Astrocyte (in vitro differentiated cells and primary cell): Measurements from ENCODE around the gene HMCN1. TPM values are rescaled to one million over a fixed set of nuclear protein-coding genes. Genes with fewer than 3 reads are reported as not detected.

ENCODE experiments used
- DNase-seq: peaks from one replicate; pipeline ENCODE4 v3.0.0-alpha.2; 2010; ENCODE audit warnings: low read depth
- FAIRE-seq: peaks from 2 replicates; lab custom pipeline; 2011; peaks lifted over from hg19 to GRCh38; lab: Jason Lieb, UNC
- H2AFZ ChIP-seq: 2 replicates; pipeline ENCODE4 v1.6.0; 2012; ENCODE audit warnings: low read depth, low read length, inconsistent platforms
- H3K27ac ChIP-seq: 2 replicates; pipeline ENCODE4 v1.5.1; 2011; ENCODE audit warnings: low read depth, low read length, inconsistent platforms
- H3K27me3 ChIP-seq: 2 replicates; pipeline ENCODE4 v1.6.0; 2011; ENCODE audit warnings: low read length, inconsistent platforms; ENCODE audit not compliant: insufficient read depth
- H3K36me3 ChIP-seq: 2 replicates; pipeline ENCODE4 v1.5.1; 2011; ENCODE audit warnings: low read length, inconsistent platforms; ENCODE audit not compliant: insufficient read depth
- H3K4me1 ChIP-seq: 2 replicates; pipeline ENCODE4 v1.5.1; 2011; ENCODE audit warnings: low read length, inconsistent platforms; ENCODE audit not compliant: insufficient read depth
- H3K4me2 ChIP-seq: 2 replicates; pipeline ENCODE4 v1.6.0; 2012; ENCODE audit warnings: low read length, inconsistent platforms
- H3K4me3 ChIP-seq: 2 replicates; pipeline ENCODE4 v1.5.1; 2011; ENCODE audit warnings: low read depth, mild to moderate bottlenecking, low read length, inconsistent platforms; ENCODE audit not compliant: insufficient read depth
- H3K79me2 ChIP-seq: 2 replicates; pipeline ENCODE4 v1.6.0; 2012; ENCODE audit warnings: mild to moderate bottlenecking, low read length, inconsistent platforms; ENCODE audit not compliant: insufficient read depth
- H3K9ac ChIP-seq: 2 replicates; pipeline ENCODE4 v1.6.0; 2012; ENCODE audit warnings: mild to moderate bottlenecking, low read length, inconsistent platforms
- H3K9me3 ChIP-seq: 2 replicates; pipeline ENCODE4 v1.5.1; 2012; ENCODE audit warnings: low read depth, mild to moderate bottlenecking, low read length, inconsistent platforms; ENCODE audit not compliant: insufficient read depth
- H4K20me1 ChIP-seq: 2 replicates; pipeline ENCODE4 v1.6.0; 2012; ENCODE audit warnings: low read length, inconsistent platforms; ENCODE audit not compliant: insufficient read depth
- H3K27ac Mint-ChIP-seq: one replicate; pipeline ENCODE4 v1.8.0; 2021; ENCODE audit warnings: mild to moderate bottlenecking, mixed read lengths; ENCODE audit not compliant: unreplicated experiment
- H3K27me3 Mint-ChIP-seq: one replicate; pipeline ENCODE4 v1.8.0; 2021; ENCODE audit warnings: low read depth, mixed read lengths; ENCODE audit not compliant: unreplicated experiment
- H3K36me3 Mint-ChIP-seq: one replicate; pipeline ENCODE4 v1.8.0; 2021; ENCODE audit warnings: low read depth, mixed read lengths; ENCODE audit not compliant: unreplicated experiment
- H3K4me1 Mint-ChIP-seq: one replicate; pipeline ENCODE4 v1.8.0; 2021; ENCODE audit warnings: low read depth, mixed read lengths; ENCODE audit not compliant: unreplicated experiment
- H3K4me3 Mint-ChIP-seq: one replicate; pipeline ENCODE4 v1.8.0; 2021; ENCODE audit warnings: mild to moderate bottlenecking, moderate library complexity, mixed read lengths; ENCODE audit not compliant: unreplicated experiment
- H3K9me3 Mint-ChIP-seq: one replicate; pipeline ENCODE4 v1.8.0; 2021; ENCODE audit warnings: mild to moderate bottlenecking, mixed read lengths; ENCODE audit not compliant: unreplicated experiment
- CTCF ChIP-seq: IDR thresholded peaks from 2 replicates; pipeline ENCODE4 v1.5.1; 2011; ENCODE audit warnings: low read depth, mild to moderate bottlenecking, inconsistent platforms, low read length, moderate library complexity; ENCODE audit not compliant: insufficient read depth
- EZH2 ChIP-seq: IDR thresholded peaks from 2 replicates; pipeline ENCODE4 v1.6.1; 2012; ENCODE audit warnings: mild to moderate bottlenecking, low read length, inconsistent platforms; ENCODE audit not compliant: insufficient read depth
- total RNA-seq: library from RNA; stranded (reverse); gene quantifications from 2 replicates; pipeline ENCODE4 v1.2.1, GENCODE V29; 2021

The HMCN1 gene
- total RNA-seq, 1 donor from 2014 or later: 19.7 TPM

DNA sequence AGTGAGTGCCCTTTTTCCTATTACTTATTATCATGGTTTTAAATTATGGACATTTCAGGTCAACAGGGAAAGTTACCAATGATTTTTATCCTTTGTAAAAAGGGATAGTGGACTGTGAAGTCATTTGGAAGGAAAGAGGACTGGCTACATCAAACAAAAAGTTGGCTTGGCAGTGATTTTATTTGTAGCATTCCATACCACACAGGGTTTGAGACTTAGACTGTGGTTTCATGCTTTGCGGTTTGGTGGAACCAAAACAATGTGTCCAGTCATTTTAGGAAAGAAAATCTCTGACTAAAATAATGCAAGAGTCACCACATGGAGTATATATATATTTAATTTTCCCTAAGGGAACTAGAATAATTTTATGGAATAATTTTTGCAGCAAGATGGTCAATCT lies 239.5 kb downstream of the HMCN1 start:
- H2AFZ ChIP-seq: no peak overlapping the region
- H3K36me3 Mint-ChIP-seq: no peaks in the 10 kb centered on the region
- FAIRE-seq: peak; percentile 86
- H3K9me3 ChIP-seq: no peaks in the 10 kb centered on the region
- H3K27ac ChIP-seq: peak overlapping the region; percentile 74
- no peaks in the 10 kb centered on the region for H3K79me2 ChIP-seq
- H3K4me3 Mint-ChIP-seq: no peak overlapping the region
- peaks cover 47% of the 10 kb centered on the region for H3K4me1 ChIP-seq
- no peak overlapping the region for H3K4me3 ChIP-seq
- H3K4me1 Mint-ChIP-seq: peaks cover 52% of the 10 kb centered on the region
- H3K27me3 ChIP-seq: no peaks in the 10 kb centered on the region
- no peaks in the 10 kb centered on the region for H3K27me3 Mint-ChIP-seq
- TF ChIP-seq CTCF (no peak), EZH2 (no peak)
- peaks cover 3% of the 10 kb centered on the region for H3K9me3 Mint-ChIP-seq
- H3K9ac ChIP-seq: peak overlapping the region; percentile 32
- peak overlapping the region; percentile 98 for H3K27ac Mint-ChIP-seq
- H3K4me2 ChIP-seq: peak overlapping the region; percentile 59
- no peaks in the 10 kb centered on the region for H3K36me3 ChIP-seq
- peak; percentile 98 for DNase-seq
- no peaks in the 10 kb centered on the region for H4K20me1 ChIP-seq

DNA sequence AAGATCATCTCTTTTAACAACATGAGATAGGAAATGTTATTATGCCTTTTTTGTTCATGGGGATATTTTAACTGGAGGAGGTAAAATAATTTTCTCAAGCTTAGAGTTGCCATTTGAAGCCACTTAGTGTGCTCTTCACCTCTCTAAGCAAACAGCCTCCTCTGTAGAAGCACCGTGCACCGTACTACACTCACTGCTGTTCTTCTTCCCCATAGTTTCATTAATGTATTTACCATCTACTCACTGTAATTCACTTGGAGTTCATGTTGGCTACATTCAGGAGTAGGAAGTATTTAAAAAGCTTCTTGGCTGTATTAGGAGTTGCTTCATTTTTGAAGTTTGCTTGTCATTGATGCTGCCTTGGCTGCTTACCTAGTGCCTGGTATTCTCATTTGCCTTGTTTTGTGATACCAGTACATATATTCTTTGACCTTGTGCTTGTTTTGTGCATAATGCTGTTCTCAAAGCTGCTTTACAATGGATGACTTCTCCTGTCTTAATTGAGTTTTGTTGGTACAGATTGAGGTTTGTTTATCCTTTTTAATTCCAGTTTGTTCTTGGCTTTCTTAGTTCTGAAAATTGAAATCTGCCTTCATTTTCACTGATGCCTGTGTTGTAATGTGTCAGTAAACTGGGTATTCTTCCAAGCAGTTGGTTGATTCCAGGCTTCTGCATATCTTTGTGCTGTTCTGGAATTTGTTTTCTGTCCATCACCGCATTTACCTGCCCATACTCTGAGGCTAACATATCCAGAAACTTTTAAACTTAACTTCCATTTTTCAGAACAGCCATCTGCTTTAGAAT lies 240.4 kb downstream of the HMCN1 start:
- no peaks in the 10 kb centered on the region for H3K27me3 Mint-ChIP-seq
- H3K9ac ChIP-seq: no peak overlapping the region
- peaks cover 46% of the 10 kb centered on the region for H3K4me1 Mint-ChIP-seq
- no peaks in the 10 kb centered on the region for H3K36me3 ChIP-seq
- no peaks in the 10 kb centered on the region for H3K27me3 ChIP-seq
- peak overlapping the region; percentile 98 for H3K27ac Mint-ChIP-seq
- no peak overlapping the region for H3K4me2 ChIP-seq
- FAIRE-seq (peak; percentile 50), DNase-seq (no peak)
- no peaks in the 10 kb centered on the region for H3K79me2 ChIP-seq
- no peaks in the 10 kb centered on the region for H3K36me3 Mint-ChIP-seq
- H3K27ac ChIP-seq: peak overlapping the region; percentile 24
- H4K20me1 ChIP-seq: no peaks in the 10 kb centered on the region
- peaks cover 40% of the 10 kb centered on the region for H3K4me1 ChIP-seq
- no peak overlapping the region for H2AFZ ChIP-seq
- no peaks in the 10 kb centered on the region for H3K9me3 ChIP-seq
- H3K4me3 ChIP-seq: no peak overlapping the region
- no peak overlapping the region for H3K4me3 Mint-ChIP-seq
- TF ChIP-seq CTCF (no peak), EZH2 (no peak)
- H3K9me3 Mint-ChIP-seq: peaks cover 3% of the 10 kb centered on the region

DNA sequence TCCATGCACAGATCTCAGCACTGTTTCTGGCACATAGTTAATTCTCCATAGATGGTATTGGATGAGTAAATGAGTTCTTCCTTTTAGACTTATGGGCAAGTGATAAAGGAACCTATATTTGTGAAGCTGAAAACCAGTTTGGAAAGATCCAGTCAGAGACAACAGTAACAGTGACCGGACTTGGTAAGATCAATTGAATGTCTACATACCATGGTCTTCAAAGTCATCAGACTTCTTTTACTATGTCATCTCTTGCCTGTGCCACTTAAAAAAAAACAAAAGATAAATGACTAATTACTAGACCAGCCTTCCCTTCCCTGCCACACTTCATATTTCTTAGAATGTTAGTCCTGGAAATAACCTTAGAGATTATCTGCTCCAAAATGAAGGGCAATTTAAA lies 246.7 kb downstream of the HMCN1 start:
- Histone ChIP-seq H3K4me1 (no peaks in the 10 kb centered on the region), H3K79me2 (no peaks in the 10 kb centered on the region), H3K27ac (no peak overlapping the region), H3K4me2 (no peak overlapping the region), H3K36me3 (no peaks in the 10 kb centered on the region), H3K27me3 (no peaks in the 10 kb centered on the region), H3K9ac (no peak overlapping the region), H4K20me1 (no peaks in the 10 kb centered on the region), H3K4me3 (no peak overlapping the region), H3K9me3 (no peaks in the 10 kb centered on the region), H2AFZ (no peak overlapping the region)
- no peaks in the 10 kb centered on the region for H3K27me3 Mint-ChIP-seq
- peaks cover 1% of the 10 kb centered on the region for H3K9me3 Mint-ChIP-seq
- FAIRE-seq (no peak), DNase-seq (no peak)
- peaks cover 16% of the 10 kb centered on the region for H3K4me1 Mint-ChIP-seq
- TF ChIP-seq EZH2: no peak
- TF ChIP-seq CTCF: no peak
- no peak overlapping the region for H3K4me3 Mint-ChIP-seq
- no peak overlapping the region for H3K27ac Mint-ChIP-seq
- H3K36me3 Mint-ChIP-seq: peaks cover 4% of the 10 kb centered on the region
